ENCODE measurements around the gene EXT2.

EXT2 gene

GRCh38 chr11:44128729-44129128, 33.3 kb downstream of the EXT2 start:
- in situ Hi-C loops (cut with MboI; ENCODE audit: low sequenced_read_pairs) = no loop called here

GRCh38 chr11:44130751-44131150, 35.3 kb downstream of the EXT2 start:
- in situ Hi-C loops (cut with MboI; ENCODE audit: low sequenced_read_pairs) = no loop called here

DNA sequence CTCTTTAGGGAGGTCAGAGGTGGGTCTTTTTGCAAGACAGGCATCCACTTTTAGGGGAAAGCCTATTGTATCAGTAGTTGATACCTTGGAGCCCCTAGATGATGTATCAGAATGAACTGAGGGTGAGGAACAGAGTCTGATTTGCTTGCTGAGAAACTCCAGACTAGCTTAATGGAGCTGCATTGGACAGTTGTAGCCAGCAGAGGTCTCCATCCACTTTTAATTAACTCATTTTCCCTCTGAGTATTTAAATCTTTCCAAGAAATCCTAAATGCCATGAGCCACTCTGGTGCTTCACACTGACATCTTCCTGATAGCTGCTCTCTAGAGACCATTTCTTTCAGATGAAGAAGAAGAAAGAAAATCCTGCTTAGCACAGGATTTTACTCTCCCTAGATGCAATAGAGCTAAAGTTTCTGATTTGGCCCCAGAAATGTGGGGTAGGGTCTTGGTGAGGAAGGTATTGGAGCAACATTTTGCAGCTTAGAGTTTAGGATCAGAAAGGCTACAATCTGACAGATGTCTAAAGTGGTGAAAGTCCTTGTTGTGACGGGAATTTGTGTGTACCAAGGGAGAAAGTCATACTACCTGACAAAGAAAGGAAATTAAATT, 38.0 kb downstream of the EXT2 start:
- in situ Hi-C loops (cut with MboI; ENCODE audit: low sequenced_read_pairs) = no loop called here

- in situ Hi-C loops (cut with MboI; ENCODE audit: low sequenced_read_pairs) = no loop called here
These were observed 39.1 kb downstream of the EXT2 start for GRCh38 chr11:44134625-44135024.

- in situ Hi-C loops (cut with MboI; ENCODE audit: low sequenced_read_pairs) = no loop called here
These were observed 40.9 kb downstream of the EXT2 start for GRCh38 chr11:44136176-44136945.

GRCh38 chr11:44137057-44137456, 41.6 kb downstream of the EXT2 start:
- in situ Hi-C loops (cut with MboI; ENCODE audit: low sequenced_read_pairs) = no loop called here

DNA sequence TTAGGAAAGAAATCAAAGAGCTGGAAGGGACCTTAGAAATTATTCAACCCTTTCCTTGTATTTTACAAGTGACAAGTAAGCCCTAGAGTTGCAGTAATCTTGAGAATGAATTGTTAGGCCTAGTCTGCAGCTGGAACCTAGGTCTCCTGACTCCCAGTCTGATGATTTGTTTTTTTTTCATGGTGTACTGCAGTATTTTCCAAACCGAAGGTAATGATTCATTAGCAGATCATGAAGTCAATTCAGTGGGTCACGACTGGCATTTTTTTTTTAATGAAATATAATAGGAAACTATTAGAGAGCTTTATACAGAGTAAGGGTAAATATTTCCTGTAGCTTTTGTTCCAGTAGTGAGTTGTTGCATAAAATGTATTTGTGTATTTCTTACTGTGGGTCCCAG, 42.8 kb downstream of the EXT2 start:
- in situ Hi-C loops (cut with MboI; ENCODE audit: low sequenced_read_pairs) = no loop called here

GRCh38 chr11:44138980-44139379, 43.5 kb downstream of the EXT2 start:
- in situ Hi-C loops (cut with MboI; ENCODE audit: low sequenced_read_pairs) = no loop called here

- in situ Hi-C loops (cut with MboI; ENCODE audit: low sequenced_read_pairs) = no loop called here
These were observed 44.3 kb downstream of the EXT2 start for GRCh38 chr11:44139565-44140330.

DNA sequence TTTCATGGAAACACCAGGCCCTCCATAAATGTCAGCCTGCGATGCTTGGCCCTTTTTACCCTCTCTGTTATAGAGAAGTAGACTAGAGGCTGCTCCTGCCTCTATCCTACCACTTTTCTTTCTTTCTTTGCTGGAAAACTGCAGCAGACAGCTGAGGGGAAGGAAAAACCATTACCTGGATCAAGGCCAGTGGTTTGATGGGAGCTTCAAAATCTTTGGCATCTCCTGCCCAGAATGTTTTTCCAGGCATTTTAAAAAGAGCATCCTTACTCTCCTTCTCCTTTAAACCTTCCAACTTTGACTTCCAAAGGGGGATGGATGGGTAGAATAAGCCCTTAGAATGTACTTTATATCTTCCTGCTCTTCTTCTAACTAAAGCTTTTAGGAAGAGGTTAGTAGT, 44.9 kb downstream of the EXT2 start:
- in situ Hi-C loops (cut with MboI; ENCODE audit: low sequenced_read_pairs) = no loop called here

DNA sequence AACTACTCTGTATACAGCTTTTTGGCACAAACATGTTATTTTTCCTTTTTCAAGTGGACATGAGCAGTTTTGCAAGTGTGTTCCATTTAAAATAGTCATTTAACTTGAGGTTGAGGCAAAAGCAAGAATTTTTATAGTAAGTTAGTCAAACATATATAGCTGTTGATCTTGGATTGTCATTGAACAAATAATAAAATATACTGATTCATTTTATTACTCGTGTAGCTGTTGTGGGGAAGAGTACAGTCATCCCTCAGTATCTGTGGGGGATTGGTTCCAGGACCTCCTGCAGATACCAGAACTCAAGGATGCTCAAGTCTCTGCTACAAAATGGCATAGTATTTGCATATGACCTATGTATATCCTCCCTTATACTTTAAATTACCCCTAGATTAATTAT, 45.3 kb downstream of the EXT2 start:
- in situ Hi-C loops (cut with MboI; ENCODE audit: low sequenced_read_pairs) = no loop called here

- in situ Hi-C loops (cut with MboI; ENCODE audit: low sequenced_read_pairs) = no loop called here
These were observed 48.8 kb downstream of the EXT2 start for GRCh38 chr11:44143987-44144909.

GRCh38 chr11:44145011-44145775, 49.7 kb downstream of the EXT2 start:
- in situ Hi-C loops (cut with MboI; ENCODE audit: low sequenced_read_pairs) = no loop called here

- in situ Hi-C loops (cut with MboI; ENCODE audit: low sequenced_read_pairs) = no loop called here
These were observed 51.5 kb downstream of the EXT2 start for GRCh38 chr11:44146931-44147330.

DNA sequence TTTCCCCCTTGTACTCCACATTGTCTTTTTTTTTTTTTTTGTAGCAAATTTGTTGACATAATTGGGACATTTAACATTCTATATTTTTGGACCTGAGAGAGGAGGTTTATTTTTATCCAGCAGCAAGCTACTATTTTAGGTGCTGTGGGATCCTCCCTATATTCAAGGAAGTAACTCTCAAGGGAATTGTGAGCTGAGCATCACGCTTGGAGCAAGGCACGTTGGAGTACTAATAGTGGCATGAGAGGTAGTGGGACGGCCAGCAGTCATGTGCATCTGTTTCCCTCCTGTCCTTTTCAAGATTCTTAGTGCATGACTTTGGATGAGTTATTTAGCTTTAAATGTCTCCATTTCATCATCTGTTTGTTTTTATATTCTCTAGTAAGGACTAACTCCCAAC, 52.3 kb downstream of the EXT2 start:
- in situ Hi-C loops (cut with MboI; ENCODE audit: low sequenced_read_pairs) = no loop called here

GRCh38 chr11:44149651-44150050, 54.2 kb downstream of the EXT2 start:
- in situ Hi-C loops (cut with MboI; ENCODE audit: low sequenced_read_pairs) = no loop called here

DNA sequence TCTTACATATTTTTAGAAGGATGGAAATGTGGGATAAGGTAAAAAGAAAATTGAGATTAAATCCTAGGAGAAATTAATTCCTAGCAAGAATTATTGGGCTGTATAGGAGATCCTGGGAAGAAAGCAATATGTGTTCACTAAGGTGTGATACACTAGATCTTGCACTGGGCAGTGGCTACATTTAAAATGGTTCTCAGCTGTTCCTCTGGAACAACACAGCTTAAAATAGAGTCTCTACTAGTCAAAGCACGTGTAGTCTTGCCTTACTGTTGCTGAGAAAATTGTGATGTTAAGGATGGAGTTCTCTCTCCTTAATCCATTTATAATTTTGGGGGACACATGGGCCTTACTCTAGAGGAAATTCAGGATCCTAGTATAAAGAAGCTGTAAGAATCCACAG, 54.9 kb downstream of the EXT2 start:
- in situ Hi-C loops (cut with MboI; ENCODE audit: low sequenced_read_pairs) = no loop called here

DNA sequence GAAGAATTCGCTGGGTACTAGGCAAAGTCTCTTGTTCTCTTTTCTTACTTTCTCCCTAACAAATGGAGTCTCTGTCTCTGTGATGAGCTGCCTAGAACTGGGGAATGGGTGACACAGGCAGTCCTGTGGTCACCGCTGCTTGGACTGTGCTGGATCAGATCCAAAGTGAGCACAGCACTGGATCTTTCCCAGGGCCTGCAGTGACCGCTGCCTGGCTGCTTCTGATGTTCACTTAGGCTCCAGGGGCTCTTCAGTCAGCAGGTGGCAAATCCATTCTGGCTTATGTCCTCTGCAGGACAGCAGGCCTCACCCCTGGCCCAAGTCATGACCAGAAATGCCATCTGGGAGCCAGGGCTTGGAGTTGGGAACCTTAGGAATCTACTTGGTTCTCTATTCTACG, 61.5 kb downstream of the EXT2 start:
- in situ Hi-C loops (cut with MboI; ENCODE audit: low sequenced_read_pairs) = no loop called here

DNA sequence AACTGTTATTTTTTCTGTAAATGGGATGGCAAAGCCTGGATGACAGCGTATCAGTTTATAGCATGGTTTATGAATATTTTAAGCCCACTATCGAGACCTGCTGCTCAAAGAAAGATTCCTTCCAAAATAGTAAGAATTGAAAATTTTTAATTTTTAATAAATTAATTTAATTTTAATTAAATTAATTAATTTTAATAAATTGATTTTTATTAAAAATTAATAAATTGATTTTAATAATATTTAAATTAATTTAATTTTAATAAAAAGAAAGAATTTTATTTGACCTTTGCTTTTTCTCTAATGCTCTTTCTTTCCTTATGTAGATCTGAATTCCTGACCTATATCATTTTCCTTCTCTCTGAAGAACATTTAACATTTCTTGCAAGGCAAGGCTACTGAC, 62.9 kb downstream of the EXT2 start:
- in situ Hi-C loops (cut with MboI; ENCODE audit: low sequenced_read_pairs) = no loop called here

Data from HL-60/S4 treated with retinoic acid at 250 ng/mL for 4 days and 3 days (cell line).